GM13977 (cell line): Measurements from ENCODE around the gene QSOX1.

Experiments used
- DNase-seq: peaks from one replicate; pipeline ENCODE4 v3.0.0; 2012; ENCODE audit warnings: low spot score
- CTCF ChIP-seq: IDR thresholded peaks from 2 replicates; pipeline ENCODE4 v1.5.1; 2012; ENCODE audit warnings: mild to moderate bottlenecking, control low read depth; ENCODE audit not compliant: insufficient read depth; ENCODE audit errors: extremely low read depth, missing control alignments
- in situ Hi-C: fragments of 300-500 bp; cut with MboI; formaldehyde crosslinking; loops from one replicate; pipeline ENCODE4 v1.12.0; 2022; ENCODE audit warnings: low sequenced_read_pairs, low pct_unique_long_range_greater_than_20kb, mixed read lengths, inconsistent platforms; ENCODE audit not compliant: unreplicated experiment

Gene QSOX1

GRCh38 chr1:180243517-180244221 lies 89.0 kb downstream of the QSOX1 start:
- DNase-seq: no peak
- TF ChIP-seq CTCF: no peak
- in situ Hi-C loops: no loop called here

GRCh38 chr1:180244840-180245239 lies 90.2 kb downstream of the QSOX1 start:
- no peak for TF ChIP-seq CTCF
- in situ Hi-C loops: no loop called here

GRCh38 chr1:180246579-180246978 lies 91.9 kb downstream of the QSOX1 start:
- in situ Hi-C loops: no loop called here
- no peak for DNase-seq
- no peak for TF ChIP-seq CTCF

More at GRCh38 chr1:180244840-180245239, 90.2 kb downstream of the QSOX1 start:
- no peak for DNase-seq

- TF ChIP-seq CTCF: no peak
- no peak for DNase-seq
- in situ Hi-C loops: no loop called here
Observed at GRCh38 chr1:180247061-180247460, 92.4 kb downstream of the QSOX1 start.

GRCh38 chr1:180247580-180247979 lies 92.9 kb downstream of the QSOX1 start:
- in situ Hi-C loops: no loop called here
- DNase-seq: no peak
- no peak for TF ChIP-seq CTCF

- no peak for TF ChIP-seq CTCF
- DNase-seq: no peak
- in situ Hi-C loops: no loop called here
Observed at GRCh38 chr1:180248176-180248575, 93.5 kb downstream of the QSOX1 start.
